Peyer's patch (tissue), 4 donors: ENCODE data around the gene PAXIP1.

Experiments used
- POLR2A ChIP-seq, 2 donors: fragments of 450-650 bp; IDR thresholded peaks; one replicate each; pipeline ENCODE4 v1.5.1; 2017; ENCODE audit warnings: antibody characterized with exemption in 2 of 2, mild to moderate bottlenecking in 2 of 2, moderate library complexity in 2 of 2
- TF ChIP-seq, protein P1 (sequence below), 6 experiments: fragments of 450-650 bp in 4 of 6; fragments of 200-600 bp in 2 of 6; sonication (generic) in 1 of 6; IDR thresholded peaks; one replicate each; pipeline ENCODE4 v1.5.1; 2017 to 2019; ENCODE audit warnings: antibody characterized with exemption in 6 of 6, mild to moderate bottlenecking in 3 of 6, moderate library complexity in 1 of 6

DNA sequence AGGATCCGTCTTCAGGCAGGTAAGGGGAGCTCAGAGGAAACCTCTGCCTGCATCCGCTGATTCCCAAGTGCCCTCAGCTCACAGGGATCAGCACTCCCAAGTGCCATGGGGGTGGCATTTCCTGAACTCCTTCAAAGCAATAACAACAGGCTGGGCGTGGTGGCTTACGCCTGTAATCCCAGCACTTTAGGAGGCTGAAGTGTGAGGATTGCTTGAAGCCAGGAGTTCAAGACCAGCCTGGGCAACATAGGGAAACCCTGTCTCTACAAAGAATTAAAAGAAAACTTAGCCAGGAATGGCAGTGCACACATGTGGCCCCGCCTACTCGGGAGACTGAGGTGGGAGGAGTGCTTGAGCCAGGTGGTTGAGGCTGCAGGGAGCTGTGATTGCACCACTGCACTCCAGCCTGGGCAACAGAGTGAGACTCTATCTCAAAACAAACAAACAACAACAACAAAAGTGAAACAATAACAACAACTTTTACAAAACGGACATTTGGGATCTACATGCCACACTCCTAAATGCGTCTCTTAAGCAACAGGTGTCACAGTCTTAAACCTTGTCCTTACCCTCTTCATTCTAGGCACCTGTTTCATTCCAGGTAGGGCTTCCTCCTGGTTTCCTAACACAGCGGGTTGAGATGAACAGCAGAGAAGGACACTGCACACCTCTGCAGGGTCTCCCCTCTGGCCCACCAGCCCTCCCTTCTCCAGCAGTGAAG, 73.8 kb downstream of the PAXIP1 start:
- TF ChIP-seq, protein P1, sequence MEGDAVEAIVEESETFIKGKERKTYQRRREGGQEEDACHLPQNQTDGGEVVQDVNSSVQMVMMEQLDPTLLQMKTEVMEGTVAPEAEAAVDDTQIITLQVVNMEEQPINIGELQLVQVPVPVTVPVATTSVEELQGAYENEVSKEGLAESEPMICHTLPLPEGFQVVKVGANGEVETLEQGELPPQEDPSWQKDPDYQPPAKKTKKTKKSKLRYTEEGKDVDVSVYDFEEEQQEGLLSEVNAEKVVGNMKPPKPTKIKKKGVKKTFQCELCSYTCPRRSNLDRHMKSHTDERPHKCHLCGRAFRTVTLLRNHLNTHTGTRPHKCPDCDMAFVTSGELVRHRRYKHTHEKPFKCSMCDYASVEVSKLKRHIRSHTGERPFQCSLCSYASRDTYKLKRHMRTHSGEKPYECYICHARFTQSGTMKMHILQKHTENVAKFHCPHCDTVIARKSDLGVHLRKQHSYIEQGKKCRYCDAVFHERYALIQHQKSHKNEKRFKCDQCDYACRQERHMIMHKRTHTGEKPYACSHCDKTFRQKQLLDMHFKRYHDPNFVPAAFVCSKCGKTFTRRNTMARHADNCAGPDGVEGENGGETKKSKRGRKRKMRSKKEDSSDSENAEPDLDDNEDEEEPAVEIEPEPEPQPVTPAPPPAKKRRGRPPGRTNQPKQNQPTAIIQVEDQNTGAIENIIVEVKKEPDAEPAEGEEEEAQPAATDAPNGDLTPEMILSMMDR (IDR thresholded peaks at IDR 0.05), result no peak
- TF ChIP-seq POLR2A (IDR thresholded peaks at IDR 0.05), result no peak
